Astrocyte (in vitro differentiated cells and primary cell): ENCODE results near the gene FASLG.

ENCODE experiments used
- EZH2 ChIP-seq: IDR thresholded peaks from 2 replicates; pipeline ENCODE4 v1.6.1; 2012; ENCODE audit warnings: mild to moderate bottlenecking, low read length, inconsistent platforms; ENCODE audit not compliant: insufficient read depth
- TF ChIP-seq, protein P1 (sequence below): IDR thresholded peaks from 2 replicates; pipeline ENCODE4 v1.5.1; 2011; ENCODE audit warnings: low read depth, mild to moderate bottlenecking, inconsistent platforms, low read length, moderate library complexity; ENCODE audit not compliant: insufficient read depth

GRCh38 chr1:172656576-172656975, 2.3 kb upstream of the FASLG start:
- no peak for TF ChIP-seq EZH2
- TF ChIP-seq, protein P1, sequence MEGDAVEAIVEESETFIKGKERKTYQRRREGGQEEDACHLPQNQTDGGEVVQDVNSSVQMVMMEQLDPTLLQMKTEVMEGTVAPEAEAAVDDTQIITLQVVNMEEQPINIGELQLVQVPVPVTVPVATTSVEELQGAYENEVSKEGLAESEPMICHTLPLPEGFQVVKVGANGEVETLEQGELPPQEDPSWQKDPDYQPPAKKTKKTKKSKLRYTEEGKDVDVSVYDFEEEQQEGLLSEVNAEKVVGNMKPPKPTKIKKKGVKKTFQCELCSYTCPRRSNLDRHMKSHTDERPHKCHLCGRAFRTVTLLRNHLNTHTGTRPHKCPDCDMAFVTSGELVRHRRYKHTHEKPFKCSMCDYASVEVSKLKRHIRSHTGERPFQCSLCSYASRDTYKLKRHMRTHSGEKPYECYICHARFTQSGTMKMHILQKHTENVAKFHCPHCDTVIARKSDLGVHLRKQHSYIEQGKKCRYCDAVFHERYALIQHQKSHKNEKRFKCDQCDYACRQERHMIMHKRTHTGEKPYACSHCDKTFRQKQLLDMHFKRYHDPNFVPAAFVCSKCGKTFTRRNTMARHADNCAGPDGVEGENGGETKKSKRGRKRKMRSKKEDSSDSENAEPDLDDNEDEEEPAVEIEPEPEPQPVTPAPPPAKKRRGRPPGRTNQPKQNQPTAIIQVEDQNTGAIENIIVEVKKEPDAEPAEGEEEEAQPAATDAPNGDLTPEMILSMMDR = no peak
